Memory B cell (primary cell): ENCODE results near the gene COL24A1.
"Not testable (repeated sequence)": the region's sequence is repeated elsewhere in the genome, so short reads cannot be mapped to it uniquely, and the experiment has no call there.

Experiments
- ATAC-seq: fragments of 150-1000 bp; cut with Tn5 transposase; 2 replicates; pipeline ENCODE4 v1.10.0; 2021; ENCODE audit warnings: low read depth, mild to moderate bottlenecking, moderate library complexity
- DNase-seq, 2 donors: peaks; one replicate each; pipeline ENCODE4 v3.0.0; 2022; ENCODE audit warnings: low spot score in 2 of 2
- H3K27ac Mint-ChIP-seq: one replicate; pipeline ENCODE4 v1.8.0; 2022; ENCODE audit warnings: mild to moderate bottlenecking, moderate library complexity, mixed read lengths
- H3K27me3 Mint-ChIP-seq: one replicate; pipeline ENCODE4 v1.8.0; 2022; ENCODE audit warnings: mixed read lengths
- H3K36me3 Mint-ChIP-seq: one replicate; pipeline ENCODE4 v1.8.0; 2022; ENCODE audit warnings: mild to moderate bottlenecking, mixed read lengths
- H3K4me1 Mint-ChIP-seq: one replicate; pipeline ENCODE4 v1.8.0; 2022; ENCODE audit warnings: mixed read lengths
- H3K4me3 Mint-ChIP-seq: one replicate; pipeline ENCODE4 v1.8.0; 2022; ENCODE audit warnings: mild to moderate bottlenecking, moderate library complexity, mixed read lengths
- H3K9me3 Mint-ChIP-seq: one replicate; pipeline ENCODE4 v1.8.0; 2022; ENCODE audit warnings: mixed read lengths

Gene COL24A1

GRCh38 chr1:85955218-85955617, 201.4 kb downstream of the COL24A1 start:
- H3K27me3 Mint-ChIP-seq, H3K36me3 Mint-ChIP-seq, H3K4me1 Mint-ChIP-seq, ATAC-seq, H3K27ac Mint-ChIP-seq, H3K4me3 Mint-ChIP-seq, DNase-seq, H3K9me3 Mint-ChIP-seq: not testable (repeated sequence)

- H3K4me3 Mint-ChIP-seq, result no peak overlapping the region
- H3K27me3 Mint-ChIP-seq, result no peaks in the 10 kb centered on the region
- H3K9me3 Mint-ChIP-seq, result no peaks in the 10 kb centered on the region
- H3K4me1 Mint-ChIP-seq, result no peaks in the 10 kb centered on the region
- no peaks in the 10 kb centered on the region for H3K36me3 Mint-ChIP-seq
- no peak overlapping the region for H3K27ac Mint-ChIP-seq
- DNase-seq, result no peak
- no peak for ATAC-seq
Measured at GRCh38 chr1:85952460-85952859, 204.1 kb downstream of the COL24A1 start.

- H3K36me3 Mint-ChIP-seq, result no peaks in the 10 kb centered on the region
- H3K4me1 Mint-ChIP-seq, result no peaks in the 10 kb centered on the region
- ATAC-seq (no peak), DNase-seq (no peak)
- no peaks in the 10 kb centered on the region for H3K9me3 Mint-ChIP-seq
- no peaks in the 10 kb centered on the region for H3K27me3 Mint-ChIP-seq
- H3K27ac Mint-ChIP-seq, result no peak overlapping the region
- no peak overlapping the region for H3K4me3 Mint-ChIP-seq
Measured at GRCh38 chr1:85947186-85947585, 209.4 kb downstream of the COL24A1 start.

GRCh38 chr1:85943945-85944344, 212.6 kb downstream of the COL24A1 start:
- Mint-ChIP-seq H3K9me3 (no peaks in the 10 kb centered on the region), H3K27ac (no peak overlapping the region), H3K36me3 (no peaks in the 10 kb centered on the region), H3K27me3 (no peaks in the 10 kb centered on the region), H3K4me1 (no peaks in the 10 kb centered on the region), H3K4me3 (no peak overlapping the region)
- ATAC-seq (no peak), DNase-seq (no peak)

GRCh38 chr1:85943526-85943925, 213.0 kb downstream of the COL24A1 start:
- Mint-ChIP-seq H3K9me3 (no peaks in the 10 kb centered on the region), H3K4me3 (no peak overlapping the region), H3K4me1 (no peaks in the 10 kb centered on the region), H3K27me3 (no peaks in the 10 kb centered on the region), H3K27ac (no peak overlapping the region), H3K36me3 (no peaks in the 10 kb centered on the region)
- DNase-seq (no peak), ATAC-seq (no peak)

- no peak overlapping the region for H3K4me3 Mint-ChIP-seq
- no peak overlapping the region for H3K27ac Mint-ChIP-seq
- ATAC-seq (no peak), DNase-seq (no peak)
- H3K4me1 Mint-ChIP-seq, result no peaks in the 10 kb centered on the region
- no peaks in the 10 kb centered on the region for H3K36me3 Mint-ChIP-seq
- H3K27me3 Mint-ChIP-seq, result no peaks in the 10 kb centered on the region
- no peaks in the 10 kb centered on the region for H3K9me3 Mint-ChIP-seq
Measured at GRCh38 chr1:85940656-85941306, 215.8 kb downstream of the COL24A1 start.

- Mint-ChIP-seq H3K27ac (no peak overlapping the region), H3K27me3 (no peaks in the 10 kb centered on the region)
Measured at GRCh38 chr1:85938829-85939228, 217.7 kb downstream of the COL24A1 start.

GRCh38 chr1:85936470-85936869, 220.1 kb downstream of the COL24A1 start:
- Mint-ChIP-seq H3K36me3 (no peaks in the 10 kb centered on the region), H3K9me3 (no peaks in the 10 kb centered on the region), H3K27me3 (no peaks in the 10 kb centered on the region), H3K27ac (no peak overlapping the region), H3K4me1 (no peaks in the 10 kb centered on the region), H3K4me3 (no peak overlapping the region)
- DNase-seq (no peak), ATAC-seq (no peak)

More at GRCh38 chr1:85938829-85939228, 217.7 kb downstream of the COL24A1 start:
- no peak for DNase-seq
- Mint-ChIP-seq H3K36me3 (no peaks in the 10 kb centered on the region), H3K4me3 (no peak overlapping the region), H3K9me3 (no peaks in the 10 kb centered on the region), H3K4me1 (no peaks in the 10 kb centered on the region)
- ATAC-seq, result no peak

GRCh38 chr1:85936057-85936456, 220.5 kb downstream of the COL24A1 start:
- H3K4me1 Mint-ChIP-seq, result no peaks in the 10 kb centered on the region
- H3K9me3 Mint-ChIP-seq, result no peaks in the 10 kb centered on the region
- H3K36me3 Mint-ChIP-seq, result no peaks in the 10 kb centered on the region
- H3K27me3 Mint-ChIP-seq, result no peaks in the 10 kb centered on the region
- H3K4me3 Mint-ChIP-seq, result no peak overlapping the region
- DNase-seq (no peak), ATAC-seq (no peak)
- H3K27ac Mint-ChIP-seq, result no peak overlapping the region

- no peak overlapping the region for H3K4me3 Mint-ChIP-seq
- ATAC-seq (no peak), DNase-seq (no peak)
- no peaks in the 10 kb centered on the region for H3K9me3 Mint-ChIP-seq
- H3K36me3 Mint-ChIP-seq, result no peaks in the 10 kb centered on the region
- no peaks in the 10 kb centered on the region for H3K4me1 Mint-ChIP-seq
- H3K27me3 Mint-ChIP-seq, result no peaks in the 10 kb centered on the region
- no peak overlapping the region for H3K27ac Mint-ChIP-seq
Measured at GRCh38 chr1:85935234-85935633, 221.3 kb downstream of the COL24A1 start.

- Mint-ChIP-seq H3K9me3 (no peaks in the 10 kb centered on the region), H3K27ac (no peak overlapping the region), H3K4me1 (no peaks in the 10 kb centered on the region), H3K36me3 (no peaks in the 10 kb centered on the region), H3K27me3 (no peaks in the 10 kb centered on the region), H3K4me3 (no peak overlapping the region)
- no peak for ATAC-seq
- DNase-seq, result no peak
Measured at GRCh38 chr1:85934516-85934915, 222.1 kb downstream of the COL24A1 start.

- no peak overlapping the region for H3K4me3 Mint-ChIP-seq
- no peaks in the 10 kb centered on the region for H3K9me3 Mint-ChIP-seq
- no peak for ATAC-seq
- H3K36me3 Mint-ChIP-seq, result no peaks in the 10 kb centered on the region
- H3K27me3 Mint-ChIP-seq, result no peaks in the 10 kb centered on the region
- H3K4me1 Mint-ChIP-seq, result no peaks in the 10 kb centered on the region
- no peak overlapping the region for H3K27ac Mint-ChIP-seq
- DNase-seq, result no peak
Measured at GRCh38 chr1:85933961-85934360, 222.6 kb downstream of the COL24A1 start.

- H3K4me1 Mint-ChIP-seq, result no peaks in the 10 kb centered on the region
- no peaks in the 10 kb centered on the region for H3K9me3 Mint-ChIP-seq
- DNase-seq, result no peak
- H3K36me3 Mint-ChIP-seq, result no peaks in the 10 kb centered on the region
- H3K27me3 Mint-ChIP-seq, result peaks cover 4% of the 10 kb centered on the region
- ATAC-seq, result no peak
- H3K27ac Mint-ChIP-seq, result no peak overlapping the region
- H3K4me3 Mint-ChIP-seq, result no peak overlapping the region
Measured at GRCh38 chr1:85911742-85912141, 244.8 kb downstream of the COL24A1 start.

- ATAC-seq (no peak), DNase-seq (no peak)
- no peaks in the 10 kb centered on the region for H3K27me3 Mint-ChIP-seq
- H3K9me3 Mint-ChIP-seq, result no peaks in the 10 kb centered on the region
- H3K27ac Mint-ChIP-seq, result no peak overlapping the region
- no peak overlapping the region for H3K4me3 Mint-ChIP-seq
- no peaks in the 10 kb centered on the region for H3K4me1 Mint-ChIP-seq
- no peaks in the 10 kb centered on the region for H3K36me3 Mint-ChIP-seq
Measured at GRCh38 chr1:85900921-85901320, 255.7 kb downstream of the COL24A1 start.

- ATAC-seq, result no peak
- H3K27me3 Mint-ChIP-seq, result no peaks in the 10 kb centered on the region
- H3K27ac Mint-ChIP-seq, result no peak overlapping the region
- no peaks in the 10 kb centered on the region for H3K36me3 Mint-ChIP-seq
- DNase-seq, result no peak
- no peaks in the 10 kb centered on the region for H3K9me3 Mint-ChIP-seq
- H3K4me1 Mint-ChIP-seq, result no peaks in the 10 kb centered on the region
- H3K4me3 Mint-ChIP-seq, result no peak overlapping the region
Measured at GRCh38 chr1:85898861-85899260, 257.7 kb downstream of the COL24A1 start.
